Neutrophil (primary cell): ENCODE measurements around the gene PDIA5.

Source experiments
- H3K27ac ChIP-seq: fragments of 200-600 bp; sonication (generic); 2 replicates; pipeline ENCODE4 v1.5.1; 2016; ENCODE audit warnings: mild to moderate bottlenecking, moderate library complexity
- H3K27me3 ChIP-seq: fragments of 200-600 bp; sonication (generic); 2 replicates; pipeline ENCODE4 v1.6.0; 2016; ENCODE audit warnings: mild to moderate bottlenecking
- H3K36me3 ChIP-seq: fragments of 200-600 bp; sonication (generic); 2 replicates; pipeline ENCODE4 v1.5.1; 2017
- H3K4me1 ChIP-seq, 2 experiments: fragments of 200-600 bp in 1 of 2; sonication (generic) in 1 of 2; 1 replicate in 1 of 2; 2 replicates in 1 of 2; pipeline versions ENCODE4 v1.5.1 to v1.6.1; 2013 to 2016; ENCODE audit warnings: low read depth in 1 of 2, low read length in 1 of 2, mild to moderate bottlenecking in 1 of 2, moderate library complexity in 1 of 2; ENCODE audit not compliant: control insufficient read depth in 1 of 2, insufficient read depth in 1 of 2
- H3K4me3 ChIP-seq, 2 experiments: fragments of 200-600 bp in 1 of 2; sonication (generic) in 1 of 2; 1 replicate in 1 of 2; 2 replicates in 1 of 2; pipeline ENCODE4 v1.5.1; 2013 to 2016; ENCODE audit warnings: low read depth in 1 of 2, low read length in 1 of 2, mild to moderate bottlenecking in 1 of 2, moderate library complexity in 1 of 2
- H3K9me3 ChIP-seq: fragments of 200-600 bp; sonication (generic); 2 replicates; pipeline ENCODE4 v1.5.1; 2016
- TF ChIP-seq, protein P1 (sequence below): fragments of 200-600 bp; sonication (generic); IDR thresholded peaks from 2 replicates; pipeline ENCODE4 v1.5.1; 2016; ENCODE audit warnings: antibody characterized with exemption

Gene PDIA5

GRCh38 chr3:123067689-123068600 lies 1.1 kb downstream of the PDIA5 start:
- H3K27ac ChIP-seq = no peak overlapping the region
- peak overlapping the region; percentile 38 to 61 for H3K4me3 ChIP-seq
- TF ChIP-seq, protein P1, sequence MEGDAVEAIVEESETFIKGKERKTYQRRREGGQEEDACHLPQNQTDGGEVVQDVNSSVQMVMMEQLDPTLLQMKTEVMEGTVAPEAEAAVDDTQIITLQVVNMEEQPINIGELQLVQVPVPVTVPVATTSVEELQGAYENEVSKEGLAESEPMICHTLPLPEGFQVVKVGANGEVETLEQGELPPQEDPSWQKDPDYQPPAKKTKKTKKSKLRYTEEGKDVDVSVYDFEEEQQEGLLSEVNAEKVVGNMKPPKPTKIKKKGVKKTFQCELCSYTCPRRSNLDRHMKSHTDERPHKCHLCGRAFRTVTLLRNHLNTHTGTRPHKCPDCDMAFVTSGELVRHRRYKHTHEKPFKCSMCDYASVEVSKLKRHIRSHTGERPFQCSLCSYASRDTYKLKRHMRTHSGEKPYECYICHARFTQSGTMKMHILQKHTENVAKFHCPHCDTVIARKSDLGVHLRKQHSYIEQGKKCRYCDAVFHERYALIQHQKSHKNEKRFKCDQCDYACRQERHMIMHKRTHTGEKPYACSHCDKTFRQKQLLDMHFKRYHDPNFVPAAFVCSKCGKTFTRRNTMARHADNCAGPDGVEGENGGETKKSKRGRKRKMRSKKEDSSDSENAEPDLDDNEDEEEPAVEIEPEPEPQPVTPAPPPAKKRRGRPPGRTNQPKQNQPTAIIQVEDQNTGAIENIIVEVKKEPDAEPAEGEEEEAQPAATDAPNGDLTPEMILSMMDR = no peak

DNA sequence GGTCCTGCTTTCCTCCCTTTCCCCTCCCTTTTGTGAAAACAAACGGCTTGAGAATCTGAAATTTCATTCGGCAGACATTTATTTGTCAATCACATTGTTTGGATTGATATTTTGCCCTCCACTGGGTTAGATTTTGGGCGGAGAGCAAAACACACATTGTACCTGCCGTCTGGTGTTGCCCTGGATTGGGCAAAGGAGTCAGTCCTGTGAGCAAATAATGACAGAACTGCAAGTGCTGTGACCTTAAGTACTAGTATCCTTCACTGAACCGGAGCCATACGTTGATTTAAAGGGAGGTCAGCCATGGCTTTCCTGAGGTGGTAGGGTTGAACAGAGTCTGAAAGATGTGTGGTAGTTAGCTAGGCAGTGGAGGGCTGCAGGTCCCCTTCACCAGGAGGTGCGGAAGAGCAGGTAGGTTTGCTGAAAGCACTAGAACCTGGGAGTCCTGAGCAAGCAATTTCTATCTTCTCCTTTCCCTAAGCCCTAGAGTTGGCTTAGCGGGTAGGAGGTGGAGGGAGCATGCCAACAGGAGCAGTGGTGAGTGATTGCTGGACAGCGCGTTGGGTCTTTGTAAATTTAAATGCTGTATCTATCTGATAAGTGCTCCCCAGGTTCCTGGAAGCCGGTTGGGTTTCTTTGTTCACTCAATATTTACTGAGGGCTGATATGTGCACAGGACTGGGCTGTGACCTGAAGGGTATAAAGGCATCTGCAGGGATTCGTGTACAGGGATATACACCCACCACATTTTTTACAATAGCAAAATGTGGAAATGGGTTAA lies 2.0 kb downstream of the PDIA5 start:
- Histone ChIP-seq H3K4me3 (no peak overlapping the region), H3K9me3 (no peaks in the 10 kb centered on the region), H3K36me3 (no peaks in the 10 kb centered on the region), H3K27me3 (peaks cover 23% of the 10 kb centered on the region), H3K4me1 (peaks cover 19 to 27% of the 10 kb centered on the region in 2 experiments), H3K27ac (no peak overlapping the region)
- TF ChIP-seq, protein P1 = no peak

More at GRCh38 chr3:123067689-123068600, 1.1 kb downstream of the PDIA5 start:
- no peaks in the 10 kb centered on the region for H3K36me3 ChIP-seq
- H3K4me1 ChIP-seq = peaks cover 19 to 27% of the 10 kb centered on the region in 2 experiments
- peaks cover 23% of the 10 kb centered on the region for H3K27me3 ChIP-seq
- no peaks in the 10 kb centered on the region for H3K9me3 ChIP-seq

DNA sequence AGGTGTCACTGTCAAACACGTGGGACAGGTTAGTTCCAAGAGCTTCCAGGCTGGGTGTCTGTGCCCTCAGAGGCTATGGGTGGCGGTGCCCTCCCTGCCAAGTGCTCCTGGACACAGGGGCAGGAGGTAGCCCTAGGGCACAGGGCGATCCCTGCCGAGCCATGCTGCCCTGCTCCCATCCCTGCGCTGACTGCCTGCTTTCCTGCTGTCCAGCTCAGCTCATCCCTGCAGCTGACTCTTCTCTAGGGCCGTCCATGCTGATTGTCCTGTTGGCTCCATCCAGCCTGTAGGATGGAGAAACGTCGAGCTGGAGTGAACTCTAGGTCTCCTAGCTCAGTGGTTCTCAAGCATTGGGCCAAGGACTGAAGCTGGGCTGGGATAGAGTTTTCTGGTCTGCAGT lies 3.7 kb downstream of the PDIA5 start:
- Histone ChIP-seq H3K27me3 (peaks cover 23% of the 10 kb centered on the region), H3K27ac (no peak overlapping the region)

GRCh38 chr3:123071146-123071545 lies 4.3 kb downstream of the PDIA5 start:
- Histone ChIP-seq H3K4me1 (peaks cover 19 to 27% of the 10 kb centered on the region in 2 experiments), H3K4me3 (no peak overlapping the region), H3K9me3 (no peaks in the 10 kb centered on the region), H3K27ac (no peak overlapping the region), H3K36me3 (no peaks in the 10 kb centered on the region), H3K27me3 (peaks cover 21% of the 10 kb centered on the region)
- TF ChIP-seq, protein P1 = no peak

More for the DNA sequence above, 3.7 kb downstream of the PDIA5 start:
- Histone ChIP-seq H3K4me1 (peaks cover 19 to 27% of the 10 kb centered on the region in 2 experiments), H3K9me3 (no peaks in the 10 kb centered on the region), H3K36me3 (no peaks in the 10 kb centered on the region), H3K4me3 (no peak overlapping the region)
- TF ChIP-seq, protein P1 = no peak

- no peak overlapping the region for H3K4me3 ChIP-seq
- peaks cover 17% of the 10 kb centered on the region for H3K27me3 ChIP-seq
- H3K9me3 ChIP-seq = no peaks in the 10 kb centered on the region
- H3K4me1 ChIP-seq = peaks cover 19 to 27% of the 10 kb centered on the region in 2 experiments
- H3K27ac ChIP-seq = no peak overlapping the region
- TF ChIP-seq, protein P1 = no peak
- no peaks in the 10 kb centered on the region for H3K36me3 ChIP-seq
Observed at GRCh38 chr3:123071581-123071980, 4.8 kb downstream of the PDIA5 start.
